Heart left ventricle (tissue), 16 donors: ENCODE measurements around the gene MCTP1. TPM values are rescaled to one million over a fixed set of nuclear protein-coding genes. Genes with fewer than 3 reads are reported as not detected.

Experiments used
- ATAC-seq, 4 donors: fragments of 200-7000 bp; cut with Tn5 transposase; one replicate each; pipeline ENCODE4 v1.9.1; 2020 to 2022; ENCODE audit warnings: moderate library complexity in 4 of 4, mild to moderate bottlenecking in 3 of 4, moderate number of reproducible peaks in 1 of 4
- DNase-seq, 5 donors: peaks; one replicate each; pipeline ENCODE4 v3.0.0-alpha.2; 2020
- H3K27ac ChIP-seq, 12 donors: fragments of 200-600 bp; sonication (generic) in 4 of 12; one replicate each; pipeline versions ENCODE4 v1.5.0 to v1.8.0; 2016 to 2022; ENCODE audit warnings: mild to moderate bottlenecking in 2 of 12
- H3K27me3 ChIP-seq, 9 donors: fragments of 200-600 bp; sonication (generic) in 2 of 9; one replicate each; pipeline versions ENCODE4 v1.5.1 to v1.8.0; 2016 to 2022; ENCODE audit warnings: mild to moderate bottlenecking in 3 of 9
- H3K36me3 ChIP-seq, 9 donors: fragments of 200-600 bp; sonication (generic) in 2 of 9; one replicate each; pipeline versions ENCODE4 v1.5.0 to v1.8.0; 2018 to 2022; ENCODE audit warnings: mild to moderate bottlenecking in 2 of 9
- H3K4me1 ChIP-seq, 12 donors: fragments of 200-600 bp; sonication (generic) in 4 of 12; one replicate each; pipeline versions ENCODE4 v1.5.0 to v1.8.0; 2016 to 2022; ENCODE audit warnings: mild to moderate bottlenecking in 3 of 12
- H3K4me3 ChIP-seq, 12 donors: fragments of 200-600 bp; sonication (generic) in 4 of 12; one replicate each; pipeline versions ENCODE4 v1.5.0 to v1.8.0; 2017 to 2022; ENCODE audit warnings: mild to moderate bottlenecking in 9 of 12, moderate library complexity in 4 of 12
- H3K9me3 ChIP-seq, 12 donors: fragments of 200-600 bp; sonication (generic) in 4 of 12; one replicate each; pipeline versions ENCODE4 v1.5.0 to v1.8.0; 2016 to 2022; ENCODE audit warnings: mild to moderate bottlenecking in 1 of 12
- CTCF ChIP-seq, 12 donors: fragments of 200-600 bp; sonication (generic) in 4 of 12; IDR thresholded peaks; one replicate each; pipeline versions ENCODE4 v1.5.0 to v1.8.0; 2018 to 2022; ENCODE audit warnings: antibody characterized with exemption in 12 of 12, mild to moderate bottlenecking in 5 of 12
- POLR2A ChIP-seq, 2 donors: fragments of 450-650 bp; IDR thresholded peaks; one replicate each; pipeline ENCODE4 v1.6.1; 2017; ENCODE audit warnings: antibody characterized with exemption in 2 of 2, mild to moderate bottlenecking in 2 of 2, moderate library complexity in 2 of 2
- WGBS, 4 donors: extraction: QIAGEN DNeasy Blood & Tissue Kit in 2 of 4; methylation state at CpG; one replicate each; pipeline versions ENCODE4 v1.1.5 to v1.1.7; 2013 to 2018; 5-methylcytosine and 5-hydroxymethylcytosine counted together
- intact Hi-C, 10 donors: fragments of 100-400 bp; cut with DNase I; formaldehyde crosslinking; loops; one replicate each; pipeline versions ENCODE4 v1.11.1 to v1.14.2; 2022
- polyA plus RNA-seq, 2 donors: library from polyadenylated mRNA; stranded (reverse); fragments of 200-250 nt; gene quantifications; one replicate each; pipeline ENCODE4 v1.2.3, GENCODE V29; 2013
- total RNA-seq, 9 donors: library from RNA; depleted of rRNA in 2 of 9; stranded (reverse); fragments of >200 nt in 2 of 9; fragmentation: NEBNext Ultra II Directional in 3 of 9; extraction: Animal tissue kit (Norgen Biotek cat#: 25700) in 3 of 9; gene quantifications; one replicate each; pipeline versions ENCODE4 v1.1.0 to v1.2.4, GENCODE V29; 2016 to 2023
- donor health status: ischemic (EF 13 %, LVEDD 7.1; RV severe dilation, severe dysfunction).
- donor health status: healthy with polysubstance abuse.
- donor health status: DM: no; HTN: yes; CAD: no.
- donor health status: DM: no; HTN: no; CAD: no.
- donor health status: ischemic (EF 25% LVEDD 6.9; RV normal size, moderate dysfunction).
- donor health status: ischemic (EF 25% LVEDD 5.7; RV mildly dilated, moderate dysfunction).
- donor health status: healthy.
- donor health status: DM: yes; HTN: yes; CAD: no.
- donor health status: ischemic (EF 35%, LVEDD 5.7; RV mildly dilated, moderate dysfunction).
- donor health status: nonischemic (EF 11% LVEDD 7.7; RV severe dilation, severe dysfunction).
- donor health status: DM: yes; HTN: yes; CAD: no.
- donor health status: PGD.
- donor health status: ischemic (EF 29% LVEDD 5.4; RV normal size, mild dysfunction).
- donor health status: nonischemic (EF 23%, LVEDD 6.1; RV moderate dilation, normal function).

Gene MCTP1
- total and polyA plus RNA-seq, 11 donors = 0.91 to 28.4 (median 6.1) TPM

- Histone ChIP-seq H3K4me1 (no peaks in the 10 kb centered on the region), H3K4me3 (no peak overlapping the region), H3K27me3 (no peaks in the 10 kb centered on the region), H3K27ac (no peak overlapping the region), H3K9me3 (no peaks in the 10 kb centered on the region), H3K36me3 (peaks cover 0 to 29% (median 4%) of the 10 kb centered on the region in 9 donors)
- intact Hi-C loops = no loop called here
- no peak for DNase-seq
- TF ChIP-seq POLR2A (IDR thresholded peaks at IDR 0.05) = no peak
- TF ChIP-seq CTCF (IDR thresholded peaks at IDR 0.05) = no peak
- WGBS, 4 donors = 81 to 86% (median 83%) methylated on average over 4 of the region's 4 CpGs
- no peak for ATAC-seq
Measured at GRCh38 chr5:94890907-94891306, 394.0 kb downstream of the MCTP1 start.

- no peak overlapping the region for H3K4me3 ChIP-seq
- DNase-seq (no peak), ATAC-seq (no peak)
- intact Hi-C loops = no loop called here
- no peak overlapping the region for H3K27ac ChIP-seq
- TF ChIP-seq POLR2A (IDR thresholded peaks at IDR 0.05) (no peak), CTCF (IDR thresholded peaks at IDR 0.05) (no peak)
- H3K36me3 ChIP-seq = peaks cover 0 to 20% (median 0%) of the 10 kb centered on the region in 9 donors
- H3K9me3 ChIP-seq = no peaks in the 10 kb centered on the region
- peaks cover 0 to 3% (median 0%) of the 10 kb centered on the region in 12 donors for H3K4me1 ChIP-seq
- WGBS, 4 donors = 83 to 90% (median 86%) methylated on average over 3 of the region's 3 CpGs
- H3K27me3 ChIP-seq = no peaks in the 10 kb centered on the region
Measured at GRCh38 chr5:94888674-94889073, 396.2 kb downstream of the MCTP1 start.

- WGBS, 4 donors = 83 to 93% (median 87%) methylated on average over 2 of the region's 2 CpGs
- ATAC-seq = no peak
- TF ChIP-seq POLR2A (IDR thresholded peaks at IDR 0.05) (no peak), CTCF (IDR thresholded peaks at IDR 0.05) (no peak)
Measured at GRCh38 chr5:94885931-94886330, 399.0 kb downstream of the MCTP1 start.

GRCh38 chr5:94884311-94884710 lies 400.6 kb downstream of the MCTP1 start:
- DNase-seq (peak in 2 of 5 donors; percentile 29 to 40), ATAC-seq (no peak)
- Histone ChIP-seq H3K27ac (no peak overlapping the region), H3K9me3 (no peaks in the 10 kb centered on the region), H3K36me3 (peaks cover 0 to 13% (median 0%) of the 10 kb centered on the region in 9 donors), H3K27me3 (no peaks in the 10 kb centered on the region), H3K4me1 (peaks cover 0 to 3% (median 0%) of the 10 kb centered on the region in 12 donors), H3K4me3 (no peak overlapping the region)
- TF ChIP-seq POLR2A (IDR thresholded peaks at IDR 0.05) = no peak
- TF ChIP-seq CTCF (IDR thresholded peaks at IDR 0.05) = no peak
- intact Hi-C loops = no loop called here
- WGBS, 4 donors = 40 to 46% (median 43%) methylated on average over 9 of the region's 9 CpGs

More at GRCh38 chr5:94885931-94886330, 399.0 kb downstream of the MCTP1 start:
- H3K36me3 ChIP-seq = peaks cover 0 to 13% (median 0%) of the 10 kb centered on the region in 9 donors
- no peaks in the 10 kb centered on the region for H3K27me3 ChIP-seq
- no peak overlapping the region for H3K27ac ChIP-seq
- H3K4me3 ChIP-seq = no peak overlapping the region
- no peaks in the 10 kb centered on the region for H3K9me3 ChIP-seq
- DNase-seq = no peak
- intact Hi-C loops = no loop called here
- peaks cover 0 to 3% (median 0%) of the 10 kb centered on the region in 12 donors for H3K4me1 ChIP-seq
